CD1c-positive myeloid dendritic cell (primary cell): Measurements from ENCODE around the gene PTGER3.
A peak's percentile ranks its signal among the peaks of the same experiment; 100 is the strongest.
"Not testable (repeated sequence)": the region's sequence is repeated elsewhere in the genome, so short reads cannot be mapped to it uniquely, and the experiment has no call there.

Experiments used
- DNase-seq: peaks from one replicate; pipeline ENCODE4 v3.0.0-alpha.2; 2016; ENCODE audit errors: extremely low spot score

Gene PTGER3

GRCh38 chr1:71002709-71003475 lies 44.7 kb downstream of the PTGER3 start:
- no peak for DNase-seq

DNA sequence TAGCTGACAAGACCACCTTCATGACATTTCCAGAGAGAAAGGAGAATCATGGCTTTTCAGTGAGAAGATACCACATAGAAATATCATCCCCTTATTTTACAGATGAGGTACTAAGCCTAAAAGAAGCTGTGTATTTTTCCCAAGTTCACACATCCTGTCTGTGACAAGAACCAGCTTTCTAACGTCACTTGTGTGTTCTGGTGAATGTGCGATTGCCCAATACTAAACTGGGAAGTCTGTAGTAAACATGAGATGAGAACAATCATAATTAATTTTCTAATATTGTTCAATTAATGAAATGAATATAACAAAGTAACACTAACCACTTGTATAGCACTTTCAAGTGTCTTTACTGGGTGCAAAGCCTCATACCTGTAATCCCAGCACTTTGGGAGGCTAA lies 46.0 kb downstream of the PTGER3 start:
- DNase-seq: no peak

DNA sequence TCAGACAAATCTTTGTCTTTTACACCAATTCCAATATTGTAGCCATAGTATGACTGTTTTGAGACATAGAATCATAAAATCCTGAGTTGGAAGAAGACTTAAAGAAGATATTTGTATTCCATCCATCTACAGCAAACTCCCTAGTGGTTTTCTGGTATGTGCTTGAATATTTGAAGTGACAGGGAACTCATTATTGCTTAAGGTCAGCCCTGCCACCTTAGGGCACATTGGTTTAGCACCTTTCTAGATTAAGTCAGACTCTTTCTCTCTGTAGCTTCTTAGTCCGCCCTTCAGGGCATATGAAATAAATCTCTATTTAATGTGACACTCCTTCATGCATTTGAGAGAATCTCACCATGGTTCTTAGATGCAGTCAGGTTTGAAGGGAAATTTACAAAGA lies 49.8 kb downstream of the PTGER3 start:
- no peak for DNase-seq

GRCh38 chr1:70994753-70995268 lies 52.8 kb downstream of the PTGER3 start:
- DNase-seq: no peak

DNA sequence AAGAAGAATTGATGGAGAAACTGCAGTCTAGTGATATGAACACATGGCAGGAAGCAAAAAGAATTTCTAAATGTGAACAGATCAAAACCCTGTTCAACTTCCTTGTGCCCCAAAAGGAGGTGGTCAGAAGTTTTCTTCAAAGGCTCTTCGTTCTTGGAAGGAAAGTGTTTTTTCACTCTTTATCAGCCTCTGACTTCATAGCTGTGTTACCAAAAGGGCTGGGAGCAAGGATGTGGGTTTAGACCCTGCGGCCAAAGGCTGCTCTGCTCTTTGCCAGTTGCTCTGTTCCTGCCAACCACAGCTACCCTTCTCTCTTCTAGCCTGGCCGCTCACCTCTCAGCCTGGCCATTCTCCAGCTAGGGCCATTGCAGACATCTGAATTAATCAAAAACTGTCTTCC lies 53.8 kb downstream of the PTGER3 start:
- DNase-seq: no peak

DNA sequence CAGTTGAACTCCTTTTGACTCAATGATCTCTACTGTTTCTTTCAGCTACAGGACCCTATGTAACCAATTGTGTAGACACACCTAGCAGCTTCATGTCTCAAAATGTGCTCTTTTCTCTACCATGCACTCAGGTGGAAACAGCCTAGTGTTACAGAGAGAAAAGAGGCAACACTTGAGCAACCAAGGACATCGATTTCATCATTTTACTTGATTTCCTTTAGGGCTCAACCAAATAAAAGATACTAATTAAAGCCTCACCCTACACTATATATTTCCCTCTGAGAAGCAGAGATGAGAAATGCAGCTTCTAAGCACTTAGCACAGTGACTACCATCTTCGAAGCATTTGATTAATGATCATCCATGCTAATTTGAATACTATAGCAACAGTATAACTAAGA lies 55.1 kb downstream of the PTGER3 start:
- DNase-seq: no peak

- DNase-seq: no peak
These were observed 57.0 kb downstream of the PTGER3 start for GRCh38 chr1:70990469-70991253.

- DNase-seq: no peak
These were observed 60.1 kb downstream of the PTGER3 start for GRCh38 chr1:70987497-70987896.

- not testable (repeated sequence) for DNase-seq
These were observed 61.8 kb downstream of the PTGER3 start for GRCh38 chr1:70985776-70986225.

DNA sequence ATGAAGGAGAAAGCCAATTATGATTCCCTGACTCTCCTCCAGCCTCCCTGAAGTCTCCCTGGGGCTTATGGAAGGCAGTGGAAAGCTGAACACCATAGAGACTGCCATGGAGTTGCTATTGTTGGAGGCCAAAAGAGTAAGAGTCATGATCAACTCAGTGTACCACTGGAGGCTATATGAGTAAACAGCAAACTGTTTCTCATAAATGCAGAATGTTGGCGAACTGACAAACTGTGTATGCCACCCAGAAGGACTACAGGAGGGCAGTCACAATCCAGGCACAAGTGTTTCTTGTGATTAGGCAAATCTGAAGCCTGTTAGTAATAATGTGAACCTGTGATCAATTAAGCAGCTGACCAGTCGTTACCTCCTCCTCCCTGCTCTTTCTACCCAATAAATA lies 62.3 kb downstream of the PTGER3 start:
- not testable (repeated sequence) for DNase-seq

- no peak for DNase-seq
These were observed 67.3 kb downstream of the PTGER3 start for GRCh38 chr1:70980361-70980760.

DNA sequence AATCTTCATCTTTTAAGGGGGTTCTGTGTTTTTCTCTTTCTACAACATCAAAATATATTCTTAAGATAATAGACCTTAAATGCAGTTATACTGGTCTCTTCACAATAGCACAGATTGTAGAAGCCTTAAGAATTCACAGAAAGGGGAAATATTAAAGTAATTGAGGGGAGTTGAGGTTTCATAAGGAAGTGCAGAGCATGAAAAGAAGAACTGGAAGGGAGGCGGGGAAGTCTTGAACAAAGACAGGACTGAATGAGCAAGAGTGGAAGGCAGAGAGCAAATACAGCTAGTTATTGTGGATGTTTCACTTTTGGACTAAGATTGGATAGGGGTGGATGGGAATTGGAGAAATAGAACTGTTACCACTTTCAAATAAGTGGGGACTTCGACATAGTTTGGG lies 67.7 kb downstream of the PTGER3 start:
- peak; percentile 62 for DNase-seq

DNA sequence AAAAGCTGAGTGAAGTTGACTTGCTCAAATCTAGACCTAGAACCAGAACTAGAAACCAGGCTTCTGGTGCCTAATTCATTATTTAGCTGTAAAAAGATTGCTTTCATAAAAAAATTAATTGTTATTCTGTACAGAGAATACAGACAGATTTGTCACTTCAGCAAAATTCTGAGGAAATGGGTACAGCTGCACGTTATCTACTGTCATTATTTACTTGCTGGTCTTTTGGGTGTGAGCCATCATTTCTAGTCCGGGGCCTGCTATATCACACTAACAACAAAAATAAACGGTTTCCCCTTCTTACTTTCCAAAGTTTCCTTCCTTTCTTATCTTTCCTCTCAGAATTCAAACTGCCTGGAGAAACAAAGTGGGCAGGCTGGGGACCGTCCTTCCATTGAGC lies 68.3 kb downstream of the PTGER3 start:
- peak; percentile 14 for DNase-seq

DNA sequence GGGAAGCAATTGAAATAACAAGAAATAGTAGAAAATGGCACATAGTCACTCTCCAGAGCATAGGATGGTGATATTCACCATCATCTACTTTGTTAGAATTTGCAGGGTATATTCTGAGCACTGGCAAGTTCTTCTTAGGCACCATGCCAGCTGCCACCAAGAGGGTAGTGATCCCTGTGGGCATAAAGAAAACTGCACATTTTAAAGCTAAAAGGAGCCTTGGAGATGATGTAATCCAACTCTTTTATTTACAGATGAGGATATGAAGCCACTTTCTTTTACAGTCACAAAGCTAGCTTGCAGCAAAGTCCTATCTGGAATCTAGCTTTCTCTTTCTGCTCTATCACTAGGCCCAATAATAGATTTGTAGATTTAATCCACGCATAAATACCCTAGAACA lies 69.0 kb downstream of the PTGER3 start:
- peak; percentile 42 for DNase-seq

DNA sequence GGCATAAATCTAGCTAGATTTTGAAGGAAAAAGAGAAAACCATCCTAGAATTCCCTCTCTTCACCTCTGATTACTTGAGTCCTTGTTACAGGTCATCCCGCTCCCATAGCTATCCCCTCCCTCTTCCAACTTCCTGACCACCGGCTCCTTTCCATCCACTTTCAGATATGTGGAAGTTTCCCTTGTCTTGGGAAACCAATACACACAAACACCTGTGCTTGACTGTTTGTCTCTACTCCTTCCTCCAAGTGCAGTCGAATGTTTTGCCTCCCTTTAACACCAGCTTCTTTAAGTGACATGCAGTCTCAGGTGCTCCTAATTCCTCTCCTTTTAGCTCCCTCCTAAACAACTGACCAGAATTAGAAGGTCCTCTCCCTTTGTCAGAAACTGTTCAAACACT lies 70.0 kb downstream of the PTGER3 start:
- no peak for DNase-seq

DNA sequence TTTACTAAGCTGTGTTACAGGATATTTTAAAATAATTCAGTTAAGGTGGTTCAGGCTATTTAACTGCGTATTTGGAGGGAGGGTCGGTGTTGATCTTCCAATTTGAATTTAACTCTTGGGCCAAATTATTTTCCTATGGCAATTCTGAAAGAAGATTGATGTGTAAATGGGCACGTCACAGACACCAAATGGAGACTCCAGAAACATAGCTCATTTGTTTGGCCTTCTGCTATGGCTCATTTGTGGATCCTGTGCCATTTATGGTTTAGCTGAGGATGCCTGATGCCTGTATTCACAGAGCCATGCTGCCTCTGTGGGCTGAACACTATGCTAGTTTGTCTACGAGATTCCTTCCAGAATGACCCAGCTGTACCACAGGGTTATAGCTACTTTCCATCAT lies 70.6 kb downstream of the PTGER3 start:
- no peak for DNase-seq

GRCh38 chr1:70973754-70974153 lies 73.9 kb downstream of the PTGER3 start:
- DNase-seq: no peak

DNA sequence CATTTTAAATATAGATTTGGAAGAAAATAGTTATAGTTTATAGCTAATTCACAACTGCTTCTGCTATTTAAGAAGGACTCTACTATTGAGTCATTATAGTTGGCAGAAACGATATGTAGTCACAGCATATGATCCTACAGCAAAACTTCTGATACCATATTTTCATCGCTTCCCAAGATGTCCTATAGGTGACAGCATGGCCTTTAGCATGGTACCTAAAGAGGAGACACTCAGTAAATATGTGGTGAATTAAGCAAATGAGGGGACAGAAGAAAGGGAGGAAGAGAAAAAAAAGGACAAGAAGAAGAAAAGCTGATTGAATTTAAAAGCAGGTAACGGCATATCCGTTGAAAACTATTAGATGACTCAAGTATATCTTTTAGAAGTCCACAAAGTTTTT lies 77.2 kb downstream of the PTGER3 start:
- no peak for DNase-seq

DNA sequence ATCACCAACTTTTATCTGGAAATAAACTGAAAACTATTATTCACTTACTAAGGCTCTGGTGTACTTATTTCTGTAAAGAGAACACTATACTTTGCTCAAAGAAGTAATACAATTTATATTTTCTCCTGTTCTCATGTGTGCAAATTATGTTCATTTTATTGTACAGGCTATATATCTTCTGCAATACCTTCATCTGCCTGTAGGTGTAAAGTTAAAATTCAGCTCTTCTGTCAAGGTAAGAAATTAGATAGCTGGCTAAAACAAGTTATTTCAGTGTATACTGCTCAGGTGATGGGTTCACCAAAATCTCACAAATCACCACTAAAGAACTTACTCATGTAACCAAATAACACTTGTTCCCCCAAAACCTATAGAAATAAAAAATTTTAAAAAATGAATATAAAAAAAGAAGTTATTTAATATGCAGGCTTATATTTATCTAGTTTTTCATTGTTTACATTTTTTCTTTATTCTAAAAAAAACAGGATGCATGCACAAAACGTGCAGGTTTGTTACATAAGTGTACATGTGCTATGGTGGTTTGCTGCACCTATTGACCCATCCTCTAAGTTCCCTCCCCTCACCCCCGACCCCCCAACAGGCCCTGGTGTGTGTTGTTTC lies 81.5 kb downstream of the PTGER3 start:
- DNase-seq: peak; percentile 27

GRCh38 chr1:70963374-70963773 lies 84.2 kb downstream of the PTGER3 start:
- no peak for DNase-seq

GRCh38 chr1:70961374-70961975 lies 86.1 kb downstream of the PTGER3 start:
- no peak for DNase-seq

- no peak for DNase-seq
These were observed 99.1 kb downstream of the PTGER3 start for GRCh38 chr1:70948396-70949017.
